ENCODE measurements around the gene PPT1. TPM values are rescaled to one million over a fixed set of nuclear protein-coding genes. Genes with fewer than 3 reads are reported as not detected.

Gene PPT1
- total and polyA plus RNA-seq, 2 experiments from 2014 or later, result 67.4 to 202 TPM

- DNase-seq (ENCODE audit: low spot score), result no peak
- Histone ChIP-seq H3K4me1 (ENCODE audit: insufficient read depth) (no peaks in the 10 kb centered on the region), H3K27ac (ENCODE audit: low read depth) (no peak overlapping the region), H3K9me2 (ENCODE audit: insufficient read depth) (no peaks in the 10 kb centered on the region), H3K4me3 (no peak overlapping the region), H3F3A (replicated peaks; ENCODE audit: low read depth) (no peaks in the 10 kb centered on the region), H4K20me1 (replicated peaks; ENCODE audit: insufficient read depth) (no peaks in the 10 kb centered on the region), H3K36me3 (ENCODE audit: insufficient read depth) (no peaks in the 10 kb centered on the region), H2AFZ (peak overlapping the region; percentile 84), H3K4me2 (no peak overlapping the region), H3K79me2 (replicated peaks; ENCODE audit: insufficient read depth) (no peaks in the 10 kb centered on the region), H3K27me3 (ENCODE audit: insufficient read depth) (no peaks in the 10 kb centered on the region)
- ATAC-seq, result no peak
- TF ChIP-seq STAT1 (IDR thresholded peaks at IDR 0.05; ENCODE audit: unreplicated experiment), result no peak
- TF ChIP-seq POLR2AphosphoS5 (IDR thresholded peaks at IDR 0.05; ENCODE audit: low read depth), result no peak
- no peak for TF ChIP-seq ZNF114 (CRISPR knock-in tag; IDR thresholded peaks at IDR 0.05)
- TF ChIP-seq NANOG (IDR thresholded peaks at IDR 0.05; ENCODE audit: borderline replicate concordance), result no peak
- no peak for TF ChIP-seq EZH2phosphoT487 (IDR thresholded peaks at IDR 0.05; ENCODE audit: unreplicated experiment)
- no peak for TF ChIP-seq JUNB (IDR thresholded peaks at IDR 0.05; ENCODE audit: unreplicated experiment)
- no peak for TF ChIP-seq CREB1 (CRISPR knock-in tag; IDR thresholded peaks at IDR 0.05; ENCODE audit: low read depth)
- TF ChIP-seq ETS1 (IDR thresholded peaks at IDR 0.05), result no peak
- no peak for TF ChIP-seq EZH2 (IDR thresholded peaks at IDR 0.05; ENCODE audit: low read depth, unreplicated experiment)
- TF ChIP-seq ZNF462 (CRISPR knock-in tag; IDR thresholded peaks at IDR 0.05), result no peak
- TF ChIP-seq CTCF (conservative IDR thresholded peaks at IDR 0.05; ENCODE audit: low read depth in 2 of 2), result no peak
- TF ChIP-seq REST (IDR thresholded peaks at IDR 0.05; ENCODE audit: unreplicated experiment), result no peak
- H3K9me3 Mint-ChIP-seq, result no peaks in the 10 kb centered on the region; the same call in 2 of the 3 replicates
- H3K27me3 Mint-ChIP-seq (ENCODE audit: insufficient read depth, low read depth, poor library complexity), result peaks cover 2% of the 10 kb centered on the region
- no peak overlapping the region for H3K4me3 Mint-ChIP-seq
- no peaks in the 10 kb centered on the region for H3K36me3 Mint-ChIP-seq (ENCODE audit: low read depth)
- H3K4me1 Mint-ChIP-seq, result no peaks in the 10 kb centered on the region
- no peak overlapping the region for H3K27ac Mint-ChIP-seq
Observed at GRCh38 chr1:40133312-40133665, 36.2 kb upstream of the PPT1 start.
